HG03039 (cell line): ENCODE results near the gene ZNF254.
"Not testable (repeated sequence)": the region's sequence is repeated elsewhere in the genome, so short reads cannot be mapped to it uniquely, and the experiment has no call there.

Experiments used
- ATAC-seq: cut with Tn5 transposase; IDR thresholded peaks from one replicate; pipeline ENCODE4 v1.9.1; 2021; ENCODE audit warnings: mild to moderate bottlenecking, moderate library complexity; ENCODE audit not compliant: unreplicated experiment

Gene ZNF254

GRCh38 chr19:24071078-24071477 is 15.9 kb upstream of the ZNF254 start:
- ATAC-seq, result no peak

- ATAC-seq, result no peak
Observed at GRCh38 chr19:24072720-24073119, 14.3 kb upstream of the ZNF254 start.

DNA sequence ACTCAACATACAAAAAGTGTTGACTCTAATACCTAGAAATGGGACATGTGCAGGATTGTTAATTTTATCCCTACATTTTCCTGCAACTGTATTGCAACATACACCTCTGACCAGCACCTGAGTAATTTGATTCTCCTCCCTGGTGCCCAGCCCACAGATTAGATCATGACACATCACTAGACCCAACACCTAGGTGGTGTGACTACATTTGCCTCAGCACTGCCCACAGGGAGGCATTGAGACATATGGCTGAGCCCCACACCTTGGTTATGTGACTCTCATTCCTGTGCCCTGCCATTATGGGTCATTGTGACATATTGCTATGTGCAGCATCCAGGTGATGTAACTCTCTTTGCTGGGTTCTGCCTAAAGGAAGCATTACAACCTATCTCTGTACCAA is 13.2 kb upstream of the ZNF254 start:
- ATAC-seq, result no peak

GRCh38 chr19:24074720-24075454 is 12.1 kb upstream of the ZNF254 start:
- ATAC-seq, result no peak

DNA sequence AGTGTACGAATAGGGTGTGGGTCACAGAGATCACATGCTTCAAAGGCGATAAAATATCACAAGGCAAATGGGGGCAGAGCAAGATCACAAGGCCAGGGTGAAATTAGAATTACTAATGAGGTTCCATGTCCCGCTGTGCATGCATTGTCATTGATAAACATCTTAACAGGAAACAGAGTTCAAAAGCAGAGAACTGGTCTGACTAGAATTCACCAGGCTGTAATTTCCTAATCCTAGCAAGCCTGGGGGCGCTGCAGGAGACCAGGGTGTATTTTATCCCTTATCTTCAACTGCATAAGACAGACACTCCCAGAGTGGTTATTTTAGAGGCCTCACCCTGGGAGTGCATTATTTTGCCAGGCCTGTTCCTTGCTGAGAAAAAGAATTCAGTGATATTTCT is 11.5 kb upstream of the ZNF254 start:
- ATAC-seq, result not testable (repeated sequence)

GRCh38 chr19:24078680-24079079 is 8.3 kb upstream of the ZNF254 start:
- ATAC-seq, result no peak

GRCh38 chr19:24081056-24081455 is 5.9 kb upstream of the ZNF254 start:
- no peak for ATAC-seq

- no peak for ATAC-seq
Observed at GRCh38 chr19:24098359-24098758, 11.4 kb downstream of the ZNF254 start.

DNA sequence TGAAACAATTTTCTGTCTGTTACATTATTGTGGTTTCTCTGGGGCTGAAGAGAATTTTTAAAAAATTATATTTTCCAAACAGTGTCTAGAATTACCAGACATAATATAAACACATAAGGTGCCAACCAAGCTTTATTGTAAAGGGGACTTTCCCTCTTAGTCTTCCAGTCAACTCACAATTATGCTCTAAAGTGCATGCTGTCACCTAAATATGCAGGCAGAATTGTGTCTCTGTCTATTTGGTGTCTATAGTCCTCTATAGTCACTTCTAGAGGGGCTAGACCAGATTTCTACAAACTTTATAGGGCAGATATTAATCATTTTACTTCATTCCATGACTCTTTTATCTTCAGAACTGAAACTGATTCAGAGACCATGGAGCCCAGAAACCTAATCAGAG is 12.8 kb downstream of the ZNF254 start:
- no peak for ATAC-seq

GRCh38 chr19:24100597-24100996 is 13.6 kb downstream of the ZNF254 start:
- ATAC-seq, result not testable (repeated sequence)

GRCh38 chr19:24101459-24102115 is 14.6 kb downstream of the ZNF254 start:
- ATAC-seq, result no peak

DNA sequence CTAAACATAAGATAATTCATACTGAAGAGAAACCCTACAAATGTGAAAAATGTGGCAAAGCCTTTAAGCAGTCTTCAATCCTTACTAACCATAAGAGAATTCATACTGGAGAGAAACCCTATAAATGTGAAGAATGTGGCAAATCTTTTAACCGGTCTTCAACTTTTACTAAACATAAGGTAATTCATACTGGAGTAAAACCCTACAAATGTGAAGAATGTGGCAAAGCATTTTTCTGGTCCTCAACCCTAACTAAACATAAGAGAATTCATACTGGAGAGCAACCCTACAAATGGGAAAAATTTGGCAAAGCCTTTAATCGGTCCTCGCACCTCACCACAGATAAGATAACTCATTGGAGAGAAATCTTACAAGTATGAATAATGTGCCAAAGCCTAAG is 40.6 kb downstream of the ZNF254 start:
- no peak for ATAC-seq

GRCh38 chr19:24140099-24140498 is 53.1 kb downstream of the ZNF254 start:
- no peak for ATAC-seq

- ATAC-seq, result no peak
Observed at GRCh38 chr19:24140591-24140990, 53.6 kb downstream of the ZNF254 start.

GRCh38 chr19:24141612-24142011 is 54.6 kb downstream of the ZNF254 start:
- ATAC-seq, result no peak

DNA sequence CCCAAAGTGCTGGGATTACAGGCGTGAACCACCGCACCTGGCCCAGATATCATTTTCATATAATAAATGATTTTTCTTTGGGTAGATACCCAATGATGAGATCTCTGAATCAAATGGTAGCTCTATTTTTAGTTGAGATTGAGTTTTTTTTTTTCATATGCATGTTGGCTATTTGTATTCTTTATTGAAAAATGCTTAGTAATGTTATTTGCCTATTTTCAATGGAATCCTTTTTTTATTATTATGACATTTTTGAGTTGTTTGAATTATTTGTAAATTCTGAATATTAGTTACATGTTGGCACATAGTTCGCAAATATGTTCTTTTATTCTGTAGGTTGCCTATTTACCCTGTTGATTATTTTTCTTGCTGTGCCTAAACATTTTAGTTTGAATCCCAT is 55.8 kb downstream of the ZNF254 start:
- ATAC-seq, result no peak

DNA sequence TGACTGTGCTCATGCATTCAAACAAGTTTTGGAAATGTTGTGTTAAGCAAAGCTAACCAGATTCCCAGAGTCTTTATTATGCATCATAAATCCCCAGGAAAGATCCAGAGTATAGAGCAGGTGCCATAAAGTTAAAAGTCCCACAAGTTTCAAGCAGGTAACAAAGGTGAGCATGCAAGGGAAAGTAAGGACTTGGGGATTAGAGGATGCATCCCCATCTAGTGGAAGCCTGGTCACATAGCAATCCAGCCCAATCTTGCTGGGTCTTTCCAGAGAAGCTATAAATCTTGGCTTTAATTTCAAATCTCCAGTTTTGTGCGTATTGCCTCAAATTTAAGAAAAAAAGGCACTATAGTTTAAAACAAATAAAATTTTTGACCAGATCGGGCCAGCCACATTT is 72.7 kb downstream of the ZNF254 start:
- no peak for ATAC-seq

- ATAC-seq, result no peak
Observed at GRCh38 chr19:24166055-24166454, 79.1 kb downstream of the ZNF254 start.

GRCh38 chr19:24173882-24174281 is 86.9 kb downstream of the ZNF254 start:
- ATAC-seq, result no peak

DNA sequence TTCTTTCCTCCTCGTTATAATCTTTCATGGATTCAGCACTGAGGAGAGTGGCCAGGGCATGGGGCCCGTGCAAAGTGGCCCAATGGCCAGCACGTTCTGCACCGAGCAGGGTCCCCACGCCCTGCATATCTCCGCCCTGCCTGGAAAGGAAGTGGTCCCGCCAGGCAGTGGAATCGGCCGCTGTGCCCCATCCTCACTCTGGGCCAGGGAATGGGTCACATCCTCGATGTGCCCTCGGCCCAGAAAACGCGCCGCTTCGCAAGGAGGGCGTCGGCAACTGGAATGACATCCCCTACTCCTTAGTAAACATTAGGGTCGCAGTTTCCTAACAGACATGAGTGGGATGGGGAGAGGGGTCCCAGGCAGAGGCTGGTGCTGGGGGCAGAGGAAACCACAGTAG is 90.7 kb downstream of the ZNF254 start:
- no peak for ATAC-seq

GRCh38 chr19:24178207-24178606 is 91.2 kb downstream of the ZNF254 start:
- no peak for ATAC-seq
